DMS79 treated with DMSO at 0.1 percent for 48 hours (cell line): ENCODE measurements around the gene BTG3.

Source experiments
- DNase-seq: peaks from one replicate; lab custom pipeline; 2025; lab: John Stamatoyannopoulos, UW

Gene BTG3

DNA sequence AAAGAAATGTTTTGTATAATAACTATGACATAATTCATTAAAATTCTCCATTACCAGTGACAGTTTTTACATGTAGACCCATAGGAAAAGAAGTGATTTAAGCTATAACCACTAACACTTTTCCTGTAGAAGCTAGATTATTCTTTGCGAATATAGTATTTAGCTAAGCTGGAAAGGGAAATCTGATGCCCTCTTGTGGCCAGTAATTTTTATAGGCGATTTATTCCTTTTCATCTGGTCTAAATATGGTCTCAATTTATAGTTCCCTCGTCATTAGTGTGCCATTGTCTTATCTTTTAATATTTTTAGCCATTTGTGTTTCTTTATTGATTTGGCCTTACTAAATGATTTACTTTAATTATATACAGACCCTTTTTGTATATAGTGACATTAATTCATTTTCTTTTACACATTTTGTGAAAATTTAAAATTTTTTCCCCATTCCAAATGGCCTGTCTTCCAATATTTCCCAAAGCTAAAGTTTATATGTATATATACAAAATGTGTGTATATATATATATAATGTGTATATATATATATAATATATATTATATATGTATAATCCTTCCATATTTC is 26.7 kb downstream of the BTG3 start:
- peak; percentile 57 for DNase-seq

DNA sequence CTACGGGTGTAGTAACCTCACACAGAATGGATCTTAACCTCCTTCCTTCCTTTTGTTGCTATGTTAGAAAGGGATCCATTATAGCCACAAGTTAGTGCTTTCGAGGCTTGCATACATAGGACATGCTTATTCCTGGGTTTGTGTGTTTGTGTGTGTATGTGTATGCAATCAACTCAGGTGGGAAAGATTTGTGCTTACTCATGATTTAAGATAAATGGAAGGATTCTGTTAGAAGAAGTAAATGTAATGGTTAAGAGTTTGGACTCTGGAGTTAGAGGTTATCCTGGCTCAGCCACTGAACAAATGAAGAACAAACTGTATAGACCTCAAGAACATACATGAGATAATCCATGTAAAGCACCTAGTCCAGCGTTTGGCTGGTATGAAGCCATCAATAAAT is 28.8 kb downstream of the BTG3 start:
- DNase-seq, result no peak

DNA sequence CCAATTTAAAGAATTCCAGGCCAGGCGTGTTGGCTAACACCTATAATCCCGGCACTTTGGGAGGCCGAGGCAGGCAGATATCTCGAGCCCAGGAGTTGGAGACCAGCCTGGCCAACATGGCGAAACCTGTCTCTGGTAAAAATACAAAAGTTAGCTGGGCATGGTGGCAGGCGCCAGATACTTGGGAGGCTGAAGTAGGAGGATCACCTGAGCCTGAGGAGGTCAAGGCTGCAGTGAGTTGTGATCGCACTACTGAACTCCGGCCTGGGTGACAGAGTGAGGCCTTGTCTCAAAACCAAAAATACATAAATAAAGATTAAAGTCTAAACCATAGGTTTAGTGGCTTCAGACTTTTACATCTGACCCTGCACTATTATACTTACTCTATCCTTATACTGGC is 32.4 kb downstream of the BTG3 start:
- DNase-seq, result no peak

DNA sequence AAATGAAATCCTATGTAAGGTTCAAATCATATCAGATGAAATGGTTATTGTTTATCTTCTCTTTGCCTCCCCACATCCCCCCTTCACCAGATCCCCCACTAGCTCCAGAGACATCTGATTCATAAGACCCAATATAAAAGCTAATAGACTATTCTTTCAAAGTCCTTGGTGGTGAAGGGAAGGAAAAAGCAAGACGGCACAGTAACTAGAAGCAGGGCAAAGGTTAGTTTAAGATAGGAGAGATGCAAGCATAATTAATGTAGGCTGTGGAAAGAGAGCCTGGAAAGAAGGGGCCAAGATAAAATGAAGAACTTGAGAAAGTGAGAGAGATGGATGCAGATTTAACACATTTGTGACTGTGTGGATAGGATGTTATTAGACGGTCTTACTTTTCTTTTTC is 33.8 kb downstream of the BTG3 start:
- no peak for DNase-seq

DNA sequence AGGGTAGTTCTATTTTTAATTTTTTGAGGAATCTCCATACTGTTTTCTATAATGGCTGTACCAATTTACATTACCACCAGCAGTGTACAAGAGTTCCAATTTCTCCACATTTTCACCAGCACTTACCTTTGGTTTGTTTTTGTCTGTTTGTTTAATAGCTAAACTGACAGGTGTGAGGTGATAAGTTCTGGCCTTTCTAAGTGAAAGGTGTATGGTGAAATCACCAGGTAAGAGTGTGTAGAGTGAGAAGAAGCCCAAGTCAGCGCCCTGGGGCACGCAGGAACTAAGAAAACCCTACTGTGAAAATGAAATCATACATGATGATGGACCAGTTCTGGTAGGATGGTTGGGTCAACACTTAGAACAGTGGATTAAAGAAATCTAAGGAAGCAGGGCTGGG is 34.5 kb downstream of the BTG3 start:
- DNase-seq, result no peak

DNA sequence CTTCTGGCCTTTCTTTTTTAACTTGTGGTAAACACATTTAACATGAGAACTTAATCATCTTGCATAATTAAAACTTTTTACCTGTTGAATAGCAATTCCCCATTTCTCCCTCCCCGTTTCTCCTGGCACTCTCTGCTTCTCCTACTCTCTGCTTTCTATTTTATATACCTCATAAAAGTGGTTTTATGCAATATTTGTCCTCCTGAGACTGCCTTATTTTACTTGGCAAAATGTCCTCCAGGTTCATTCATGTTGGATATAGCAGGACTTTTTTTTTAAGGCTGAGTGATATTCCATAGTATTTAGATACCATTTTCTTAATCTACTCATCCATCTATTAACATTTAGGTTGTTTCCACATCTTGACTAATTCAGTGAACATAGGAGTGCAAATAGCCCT is 35.0 kb downstream of the BTG3 start:
- DNase-seq, result no peak

DNA sequence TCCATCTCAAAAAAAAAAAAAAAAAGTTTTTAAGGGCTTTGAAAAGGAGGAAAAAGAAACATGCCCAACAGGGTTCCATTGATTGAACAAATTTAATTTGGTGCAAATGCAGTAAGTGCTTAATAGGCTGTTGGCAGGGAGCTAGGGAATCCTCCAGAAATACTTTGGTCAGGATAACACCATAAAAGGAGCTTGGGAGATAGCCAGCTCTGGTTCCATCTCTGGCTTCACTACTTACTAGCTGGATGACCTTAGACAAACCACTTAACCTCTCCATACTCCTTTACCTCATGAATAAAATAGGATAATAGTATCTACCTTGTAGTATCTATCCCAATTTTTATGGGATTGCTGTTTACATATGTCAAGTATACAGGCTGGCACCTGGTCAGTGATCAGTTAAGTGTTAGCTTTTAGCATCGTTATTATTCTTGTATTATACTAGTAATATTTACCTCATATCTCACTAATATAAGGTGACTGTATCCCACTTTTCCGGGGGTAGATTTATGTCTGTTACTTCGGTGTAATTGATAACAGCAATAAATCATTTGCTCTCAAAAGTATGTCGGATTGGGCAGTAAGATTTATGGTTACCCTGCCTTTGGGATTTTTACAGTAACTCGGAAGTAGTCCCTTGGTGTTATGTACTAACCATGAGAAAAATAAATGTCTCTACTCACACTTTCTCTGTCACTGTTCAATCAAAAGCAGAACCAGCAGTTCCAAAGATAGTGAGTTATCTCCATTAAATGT is 36.4 kb downstream of the BTG3 start:
- DNase-seq, result peak; percentile 92

DNA sequence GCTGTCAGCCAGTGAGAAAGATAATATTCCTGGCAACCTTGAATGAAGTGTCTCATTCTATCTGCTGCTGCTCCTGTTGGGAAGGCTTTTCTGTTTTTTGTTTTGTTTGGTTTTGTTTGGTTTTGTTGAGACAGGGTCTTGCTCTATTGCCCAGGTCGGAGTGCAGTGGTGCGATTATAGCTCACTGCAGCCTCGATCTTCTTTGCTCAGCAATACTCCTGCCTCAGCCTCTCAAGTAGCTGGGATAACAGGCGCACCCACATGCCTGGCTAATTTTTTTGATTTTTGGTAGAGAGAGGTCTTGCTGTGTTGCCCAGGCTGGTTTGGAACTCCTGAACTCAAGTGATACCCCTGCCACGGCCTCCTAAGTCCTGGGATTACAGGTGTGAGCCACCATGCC is 37.6 kb downstream of the BTG3 start:
- no peak for DNase-seq

DNA sequence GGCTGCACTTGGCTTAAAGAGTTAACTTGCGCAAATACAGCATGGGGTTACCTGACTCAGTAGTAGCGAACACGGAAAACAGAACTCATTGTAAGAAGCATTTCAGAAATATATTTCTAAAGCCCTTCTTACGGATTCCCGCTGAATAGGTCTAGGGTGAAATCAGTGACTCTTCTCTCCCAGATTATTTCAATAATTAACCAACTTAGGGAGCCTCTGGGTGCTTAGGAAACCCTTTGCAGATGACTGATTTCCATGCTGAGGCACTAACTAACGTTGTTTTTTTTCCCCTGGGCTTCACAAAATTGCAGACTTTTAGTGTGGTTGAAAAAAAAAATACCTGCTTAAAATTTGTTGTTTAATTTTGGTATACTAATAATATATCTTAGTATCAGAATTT is 40.3 kb downstream of the BTG3 start:
- no peak for DNase-seq

DNA sequence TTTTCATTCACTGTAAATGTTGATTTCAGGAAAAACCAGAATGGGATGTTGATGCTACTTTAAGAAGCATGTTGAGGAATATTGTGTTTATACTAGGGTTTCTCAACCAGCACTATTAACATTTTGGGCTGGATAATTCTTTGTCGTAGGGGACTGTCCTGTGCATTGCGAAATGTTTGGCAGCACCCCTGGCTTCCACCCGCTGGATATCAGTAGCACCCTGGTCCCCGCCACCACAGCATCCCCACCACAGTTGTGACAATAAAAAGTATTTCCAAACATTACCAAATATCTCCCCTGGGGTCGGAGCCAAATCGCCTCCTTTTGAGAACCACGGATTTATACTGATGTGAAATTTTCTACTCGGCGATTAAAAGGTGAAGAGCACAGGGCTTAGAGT is 41.9 kb downstream of the BTG3 start:
- no peak for DNase-seq

DNA sequence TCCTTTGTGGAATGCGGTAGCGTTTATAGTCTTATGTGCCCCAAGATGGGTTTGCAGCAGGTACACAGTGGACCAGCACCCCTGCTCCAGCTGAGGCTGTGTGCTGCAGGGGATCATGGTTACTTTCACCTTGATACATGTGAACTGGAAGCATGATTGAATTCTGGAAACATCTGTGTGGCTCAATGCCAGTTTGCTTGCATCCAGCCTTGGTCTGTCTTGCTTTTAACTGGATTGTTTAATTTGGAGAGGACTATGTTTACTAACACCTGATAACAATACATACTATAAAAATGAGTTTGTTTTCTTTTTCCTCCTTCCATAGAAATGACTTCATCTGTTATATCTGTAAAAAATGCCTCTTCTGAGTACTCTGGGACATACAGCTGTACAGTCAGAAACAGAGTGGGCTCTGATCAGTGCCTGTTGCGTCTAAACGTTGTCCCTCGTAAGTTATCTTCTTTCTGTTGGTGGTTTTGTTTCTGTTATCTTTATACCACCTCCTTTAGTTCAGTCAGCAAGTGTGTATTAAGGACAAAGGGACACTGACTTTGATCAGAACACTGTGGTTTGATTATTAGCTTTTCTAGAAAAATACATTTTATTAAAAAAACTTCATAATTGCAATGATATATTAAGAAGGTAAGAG is 52.2 kb downstream of the BTG3 start:
- no peak for DNase-seq

DNA sequence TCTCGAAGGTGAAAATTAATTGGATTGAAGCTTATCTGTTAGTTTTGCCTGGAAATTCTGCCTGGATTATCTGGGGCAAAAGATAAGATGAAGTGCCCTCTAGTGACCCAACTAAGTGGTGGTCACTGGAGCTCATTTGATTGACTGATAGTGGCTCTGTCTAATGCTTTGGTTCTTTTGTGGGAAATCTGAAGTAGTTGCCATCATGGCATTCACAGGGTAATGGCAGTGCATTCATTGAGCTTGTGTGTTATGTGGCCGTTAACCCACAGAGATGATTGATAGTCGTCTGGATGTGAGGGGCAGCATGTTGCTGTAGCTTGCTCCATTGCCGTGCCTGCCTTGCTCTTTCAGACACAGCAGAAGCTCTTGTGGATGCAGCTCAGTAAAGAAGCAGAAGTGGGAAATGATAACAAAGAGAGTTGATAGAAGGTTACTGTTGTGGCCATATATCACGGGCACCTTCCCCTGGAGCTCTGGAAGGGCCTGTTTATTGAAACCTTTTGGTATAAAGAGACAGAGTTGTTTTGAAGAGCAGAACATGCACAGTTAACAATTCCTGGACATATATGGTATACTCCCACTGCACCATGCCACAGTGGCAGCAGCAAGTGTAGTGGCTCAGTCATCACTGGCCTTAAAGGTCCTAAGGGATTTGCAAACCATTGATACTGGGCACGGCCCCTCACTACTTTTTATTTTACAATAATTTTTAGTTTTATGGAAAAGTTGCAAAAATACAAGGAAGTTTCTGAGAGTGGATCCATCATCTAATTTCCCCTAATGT is 57.8 kb downstream of the BTG3 start:
- DNase-seq, result no peak

DNA sequence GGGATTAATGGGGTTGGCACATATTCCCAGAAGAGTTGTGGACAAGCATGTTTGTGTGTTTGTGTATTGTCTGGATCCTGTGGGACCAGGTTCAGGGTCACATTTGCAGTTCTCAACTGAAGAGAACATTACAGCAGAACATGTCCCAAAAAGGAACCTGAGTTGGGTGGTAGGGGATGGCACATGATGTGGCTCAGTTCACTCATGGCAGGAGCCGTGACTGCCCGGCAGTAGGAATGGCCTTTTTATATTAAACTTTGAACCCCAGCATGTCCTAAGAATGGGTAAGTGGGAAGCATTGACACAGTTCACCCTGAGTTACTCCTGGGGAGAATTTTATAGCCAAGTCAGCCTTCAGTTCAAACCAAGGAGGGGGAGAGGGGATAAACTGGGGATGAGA is 58.6 kb downstream of the BTG3 start:
- no peak for DNase-seq

DNA sequence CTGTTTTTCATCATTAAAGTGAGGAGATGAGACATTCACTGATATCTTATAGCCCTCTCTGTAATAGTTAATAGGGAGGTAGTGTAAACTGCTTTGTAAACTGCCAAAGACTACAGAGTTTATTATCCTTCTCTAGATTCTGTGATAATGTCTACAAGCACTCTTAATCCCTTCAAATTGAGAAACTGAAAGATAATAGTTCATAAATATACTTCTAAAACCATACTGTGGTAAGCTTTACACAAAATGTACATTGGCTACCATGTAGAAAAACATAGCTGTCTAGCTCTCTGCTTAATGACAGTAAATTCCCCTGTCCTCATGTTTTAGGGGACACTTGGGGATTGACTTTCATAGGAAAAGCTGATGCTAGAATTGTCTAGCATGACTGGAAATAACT is 60.3 kb downstream of the BTG3 start:
- no peak for DNase-seq

DNA sequence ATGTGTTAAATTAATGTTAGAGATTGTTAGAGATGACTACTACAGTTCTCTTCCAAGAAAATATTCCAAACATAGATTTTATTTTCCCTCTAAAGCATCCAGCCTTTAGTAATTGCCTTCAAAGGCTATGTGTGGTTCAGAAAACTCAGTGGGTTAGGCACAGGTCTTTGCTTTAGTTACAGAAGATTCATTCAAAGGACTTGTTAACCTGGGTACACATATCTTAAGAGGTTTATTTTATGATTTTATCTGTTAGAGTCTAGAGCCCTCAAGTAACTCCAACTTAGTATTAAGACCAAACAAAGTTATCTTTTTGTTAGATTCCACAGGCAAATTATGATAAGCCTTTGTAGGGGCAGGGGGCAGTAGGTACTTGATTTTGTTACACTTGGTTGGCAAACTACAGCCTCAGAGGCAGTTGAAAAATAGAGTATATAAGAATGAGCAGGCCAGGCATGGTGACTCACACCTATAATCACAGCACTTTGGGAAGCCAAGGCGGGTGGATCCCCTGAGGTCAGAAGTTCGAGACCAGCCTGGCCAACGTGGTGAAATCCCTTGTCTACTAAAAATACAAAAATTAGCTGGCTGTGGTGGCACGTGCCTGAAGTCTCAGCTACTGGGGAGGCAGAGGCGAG is 61.9 kb downstream of the BTG3 start:
- no peak for DNase-seq

DNA sequence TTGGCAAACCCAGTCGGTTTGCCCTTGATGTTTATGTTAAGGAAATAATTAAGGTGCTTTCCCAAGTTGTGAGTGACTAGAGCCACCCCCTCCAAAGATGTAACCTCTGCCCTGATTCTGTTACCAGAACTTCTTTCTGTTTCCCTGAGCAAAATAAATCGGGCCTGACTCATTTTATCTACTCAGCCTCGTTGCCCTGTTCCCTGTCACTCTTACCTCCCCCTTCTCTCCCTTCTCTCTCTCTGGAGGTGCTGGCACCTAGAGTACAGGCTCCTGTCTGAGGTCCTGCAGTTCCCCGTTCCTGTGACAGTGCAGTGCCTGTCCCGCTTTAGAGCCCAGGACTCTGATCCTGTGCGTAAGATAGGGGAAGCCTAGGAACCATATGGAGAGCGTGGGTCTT is 64.4 kb downstream of the BTG3 start:
- no peak for DNase-seq

DNA sequence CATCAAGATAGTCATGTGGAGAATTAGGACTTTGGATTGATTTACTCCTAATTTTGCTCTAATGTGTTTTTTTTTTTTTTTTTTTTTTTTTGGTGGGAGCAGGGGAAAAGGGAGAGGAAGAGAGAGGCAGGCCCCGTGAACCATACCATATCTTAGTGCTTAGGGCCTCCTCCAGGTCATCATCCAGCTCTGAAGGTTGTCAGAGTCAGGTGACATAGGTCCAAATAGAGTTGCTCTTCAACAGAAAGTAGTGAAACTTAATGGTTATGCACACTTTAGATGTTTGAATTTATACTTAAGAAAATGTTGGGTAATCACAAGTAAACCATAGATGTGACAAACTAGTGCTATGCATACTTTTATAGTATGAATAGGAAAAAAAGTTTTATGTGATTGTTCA is 67.7 kb downstream of the BTG3 start:
- no peak for DNase-seq
